Loucy (cell line): Measurements from ENCODE around the gene EXD3.

ENCODE experiments used
- EZH2phosphoT487 ChIP-seq: fragments of 200-600 bp; IDR thresholded peaks from 2 replicates; pipeline ENCODE4 v1.6.1; 2018; ENCODE audit warnings: antibody characterized with exemption, mild to moderate bottlenecking, moderate library complexity, borderline replicate concordance
- TF ChIP-seq, protein P1 (sequence below): fragments of 200-600 bp; sonication (generic); conservative IDR thresholded peaks from 2 replicates; pipeline ENCODE4 v1.5.1; 2014; ENCODE audit warnings: mild to moderate bottlenecking, antibody characterized with exemption, low read length

DNA sequence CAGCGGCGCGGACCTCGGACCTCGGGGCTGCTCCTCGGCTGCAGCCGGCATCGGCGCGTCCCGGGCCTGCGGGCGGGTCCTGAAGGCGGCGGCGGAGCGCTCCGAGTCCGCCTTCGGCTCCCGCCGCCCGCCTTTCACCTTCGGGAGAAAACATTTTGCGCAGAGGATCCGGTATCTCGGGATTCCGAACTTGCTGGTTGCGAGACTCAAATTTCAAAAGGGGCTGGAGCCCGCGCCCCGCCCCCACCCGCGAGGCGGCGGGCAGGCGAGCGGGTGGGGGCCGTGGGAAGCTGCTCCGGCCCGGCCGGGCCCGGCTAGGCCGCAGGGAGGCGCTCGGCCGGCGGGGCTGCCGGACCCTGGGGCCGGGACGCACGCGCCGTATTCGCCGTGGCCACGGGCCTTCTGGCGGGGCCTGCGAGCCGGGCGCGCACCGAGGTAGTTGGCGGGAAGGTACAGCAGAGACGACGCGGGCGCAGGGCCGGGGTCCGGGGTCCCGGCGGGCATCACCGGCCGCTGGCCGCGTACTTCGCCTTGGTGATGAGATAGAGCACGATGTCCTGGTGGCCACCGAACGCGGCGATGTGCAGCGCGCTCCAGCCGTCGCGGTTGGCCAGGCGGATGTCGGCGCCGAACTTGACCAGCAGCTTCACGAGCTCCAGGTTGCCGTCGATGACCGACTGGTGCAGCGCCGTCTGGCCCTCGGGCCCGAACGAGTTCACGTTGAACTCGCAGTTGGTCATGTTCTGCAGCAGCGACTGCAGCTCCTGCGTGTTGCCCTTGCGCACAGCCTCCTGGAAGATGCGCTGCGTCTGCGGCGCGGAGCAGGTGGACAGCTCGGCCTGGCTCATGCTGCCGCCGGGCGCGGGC is 121.6 kb downstream of the EXD3 start:
- TF ChIP-seq, protein P1, sequence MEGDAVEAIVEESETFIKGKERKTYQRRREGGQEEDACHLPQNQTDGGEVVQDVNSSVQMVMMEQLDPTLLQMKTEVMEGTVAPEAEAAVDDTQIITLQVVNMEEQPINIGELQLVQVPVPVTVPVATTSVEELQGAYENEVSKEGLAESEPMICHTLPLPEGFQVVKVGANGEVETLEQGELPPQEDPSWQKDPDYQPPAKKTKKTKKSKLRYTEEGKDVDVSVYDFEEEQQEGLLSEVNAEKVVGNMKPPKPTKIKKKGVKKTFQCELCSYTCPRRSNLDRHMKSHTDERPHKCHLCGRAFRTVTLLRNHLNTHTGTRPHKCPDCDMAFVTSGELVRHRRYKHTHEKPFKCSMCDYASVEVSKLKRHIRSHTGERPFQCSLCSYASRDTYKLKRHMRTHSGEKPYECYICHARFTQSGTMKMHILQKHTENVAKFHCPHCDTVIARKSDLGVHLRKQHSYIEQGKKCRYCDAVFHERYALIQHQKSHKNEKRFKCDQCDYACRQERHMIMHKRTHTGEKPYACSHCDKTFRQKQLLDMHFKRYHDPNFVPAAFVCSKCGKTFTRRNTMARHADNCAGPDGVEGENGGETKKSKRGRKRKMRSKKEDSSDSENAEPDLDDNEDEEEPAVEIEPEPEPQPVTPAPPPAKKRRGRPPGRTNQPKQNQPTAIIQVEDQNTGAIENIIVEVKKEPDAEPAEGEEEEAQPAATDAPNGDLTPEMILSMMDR: no peak
- TF ChIP-seq EZH2phosphoT487: no peak
